Erythroblast (primary cell): ENCODE data around the gene STAM2.
"Not testable (repeated sequence)": the region's sequence is repeated elsewhere in the genome, so short reads cannot be mapped to it uniquely, and the experiment has no call there.

Experiments used
- DNase-seq, 2 experiments: peaks; one replicate each; lab custom pipeline; 2025; lab: John Stamatoyannopoulos, UW
- GATA1 ChIP-seq: IDR thresholded peaks from 2 replicates; pipeline ENCODE4 v1.6.1; 2011; ENCODE audit warnings: low read depth, mild to moderate bottlenecking, control low read depth, low read length, moderate library complexity
- POLR2A ChIP-seq: IDR thresholded peaks from 2 replicates; pipeline ENCODE4 v1.6.1; 2011; ENCODE audit warnings: mild to moderate bottlenecking, low read length

The STAM2 gene

GRCh38 chr2:152161598-152161997 is 14.0 kb downstream of the STAM2 start:
- no peak for DNase-seq
- TF ChIP-seq GATA1 = no peak
- no peak for TF ChIP-seq POLR2A

- DNase-seq = not testable (repeated sequence)
These were observed 15.2 kb downstream of the STAM2 start for GRCh38 chr2:152160378-152160777.

DNA sequence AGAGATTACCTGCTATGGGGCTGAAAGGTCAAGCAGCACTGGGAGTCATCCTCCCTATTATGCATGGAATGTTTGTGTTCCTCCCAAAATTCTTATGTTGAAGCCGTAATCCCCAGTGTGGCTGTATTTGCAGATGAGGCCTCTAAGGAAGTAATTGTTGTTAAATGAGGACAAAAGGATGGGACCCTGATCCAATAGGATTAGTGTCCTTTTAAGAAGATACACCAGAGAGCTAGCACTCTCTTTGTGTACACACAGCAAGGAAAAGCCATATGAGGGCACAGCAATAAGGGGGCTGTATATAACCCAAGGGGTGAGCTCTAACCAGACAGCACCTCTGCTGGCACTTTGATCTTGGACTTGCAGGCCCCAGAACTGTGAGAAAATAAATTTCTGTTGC is 18.3 kb downstream of the STAM2 start:
- DNase-seq = no peak
- TF ChIP-seq GATA1 (no peak), POLR2A (no peak)

DNA sequence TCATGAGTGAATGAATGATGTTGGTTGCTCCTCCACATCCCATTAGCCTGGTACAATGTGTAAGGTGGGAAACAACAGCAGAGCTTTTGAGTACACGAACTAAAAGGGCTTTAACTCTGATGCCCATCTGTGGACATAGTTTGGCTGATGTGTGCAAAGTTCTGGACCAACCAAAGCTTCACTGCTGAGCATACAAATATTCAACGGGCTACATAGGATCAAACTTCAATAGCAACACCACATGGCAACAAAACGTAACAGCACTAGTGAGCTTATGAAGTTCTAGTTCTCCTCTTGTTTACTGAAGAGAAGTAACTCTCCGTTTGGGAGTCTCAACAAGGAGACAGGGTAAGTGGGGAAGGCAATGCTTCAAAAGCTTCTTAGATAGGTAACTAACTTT is 20.4 kb downstream of the STAM2 start:
- DNase-seq = no peak
- no peak for TF ChIP-seq POLR2A
- TF ChIP-seq GATA1 = no peak

DNA sequence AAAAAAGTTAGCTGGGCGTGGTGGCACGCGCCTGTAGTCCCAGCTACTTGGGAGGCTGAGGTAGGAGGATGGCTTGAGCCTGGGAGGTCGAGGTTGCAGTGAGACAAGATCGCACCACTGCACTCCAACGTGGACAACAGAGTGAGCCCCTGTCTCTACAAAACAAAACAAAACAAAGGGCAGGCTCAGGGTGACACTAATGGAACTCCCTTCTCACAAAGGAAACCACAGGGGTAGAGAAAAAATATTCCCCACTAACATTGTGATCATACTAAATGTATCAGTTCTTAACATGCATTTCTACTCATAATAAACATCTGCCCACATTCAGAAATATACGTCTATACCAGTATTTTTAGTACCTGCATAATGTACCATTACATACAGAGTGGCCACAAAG is 21.1 kb downstream of the STAM2 start:
- no peak for TF ChIP-seq GATA1
- TF ChIP-seq POLR2A = no peak
- DNase-seq = no peak

DNA sequence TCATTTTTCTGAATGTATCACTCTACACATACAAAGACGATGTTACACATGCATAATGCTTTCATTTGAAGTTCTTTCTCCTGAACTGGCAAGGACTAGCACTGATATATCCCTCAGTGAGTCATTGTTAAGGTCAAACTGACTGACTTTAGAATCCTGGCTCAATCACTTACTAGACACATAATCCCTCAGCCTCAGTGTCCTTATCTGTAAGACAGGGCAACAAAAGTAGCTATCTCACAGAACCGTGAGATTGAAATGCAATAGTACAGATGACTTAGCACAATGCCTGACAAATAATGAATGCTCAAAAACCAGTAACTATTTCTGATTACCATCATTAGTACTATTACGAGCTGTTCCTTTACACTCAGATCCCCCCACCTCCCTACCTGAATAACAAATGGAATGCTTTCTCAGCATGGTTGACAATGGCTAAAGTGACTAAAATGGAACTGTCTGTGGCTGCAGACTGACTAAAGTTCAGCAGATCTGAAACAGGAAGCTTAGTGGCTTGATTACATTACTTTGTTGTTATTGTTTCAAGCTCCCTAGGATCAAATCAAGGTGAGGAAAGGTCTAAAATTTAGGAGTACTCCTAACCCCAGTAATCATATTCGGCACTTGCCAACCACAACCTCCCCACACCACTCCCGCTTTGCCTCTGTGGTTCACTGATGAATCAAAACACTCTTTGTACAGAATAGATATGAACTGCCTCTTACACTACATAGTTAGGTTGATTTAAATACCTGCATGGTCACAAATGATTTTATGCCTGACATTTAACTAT is 40.9 kb downstream of the STAM2 start:
- peak; percentile 44 to 80 for DNase-seq
- TF ChIP-seq GATA1 = no peak
- no peak for TF ChIP-seq POLR2A

DNA sequence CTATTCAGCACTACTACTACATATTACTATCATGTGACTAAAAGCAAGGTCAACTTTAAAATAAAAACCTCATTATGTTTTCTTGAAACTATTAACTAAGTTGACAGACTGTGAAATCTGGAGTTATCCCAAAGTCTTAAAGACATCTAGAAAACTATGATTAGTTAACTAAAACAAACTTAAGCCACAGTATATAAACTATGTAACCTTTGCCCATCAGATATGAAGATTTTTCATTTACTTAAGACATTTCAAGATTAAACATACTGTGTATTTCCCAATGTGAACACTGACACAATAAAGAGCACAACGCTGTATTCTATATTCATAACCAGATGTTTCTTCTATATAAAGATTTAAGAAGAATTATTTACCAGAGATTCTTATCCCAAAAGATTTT is 43.3 kb downstream of the STAM2 start:
- TF ChIP-seq POLR2A (no peak), GATA1 (no peak)
- DNase-seq = no peak

DNA sequence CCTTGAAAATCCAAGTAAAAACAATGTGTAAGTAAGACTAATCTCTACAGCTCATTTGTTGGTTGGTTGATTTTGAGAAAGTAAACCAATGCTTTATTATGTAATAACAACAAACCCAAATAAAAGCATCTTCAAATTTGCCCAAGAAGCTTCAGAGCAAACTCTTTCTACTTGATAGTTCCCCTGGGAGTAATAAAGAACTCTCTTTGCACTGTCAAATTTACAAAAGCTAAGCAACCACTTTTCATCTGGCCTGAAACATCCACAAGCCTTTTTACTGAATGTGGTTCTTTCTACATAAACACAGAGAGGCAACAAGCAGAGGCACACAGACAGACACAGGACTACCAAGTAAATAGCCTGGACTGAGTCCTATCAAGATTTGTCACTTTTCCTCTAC is 47.9 kb downstream of the STAM2 start:
- no peak for DNase-seq
- TF ChIP-seq POLR2A (no peak), GATA1 (no peak)

- TF ChIP-seq POLR2A (no peak), GATA1 (no peak)
- DNase-seq = peak; percentile 11 to 13
These were observed 48.9 kb downstream of the STAM2 start for GRCh38 chr2:152126664-152127063.

DNA sequence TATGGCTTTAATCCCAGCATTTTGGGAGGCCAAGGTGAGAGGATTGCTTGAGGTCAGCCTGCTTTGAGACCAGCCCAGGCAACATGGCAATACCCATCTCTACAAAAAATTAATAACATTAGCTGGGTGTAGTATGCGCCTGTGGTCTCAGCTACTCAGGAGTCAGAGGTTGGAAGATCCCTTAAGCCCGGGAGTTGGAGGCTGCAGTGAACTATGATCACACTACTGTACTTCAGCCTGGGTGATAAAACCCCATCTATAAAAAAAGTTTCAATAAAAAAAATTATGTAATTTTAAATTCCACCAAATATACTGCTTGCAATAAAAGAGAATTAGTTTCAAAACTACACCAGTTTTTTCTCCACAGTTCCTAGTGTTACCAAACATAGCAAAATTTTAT is 53.4 kb downstream of the STAM2 start:
- DNase-seq = no peak
- TF ChIP-seq GATA1 (no peak), POLR2A (no peak)

- TF ChIP-seq POLR2A = no peak
- TF ChIP-seq GATA1 = no peak
- no peak for DNase-seq
These were observed 55.1 kb downstream of the STAM2 start for GRCh38 chr2:152120430-152120829.

DNA sequence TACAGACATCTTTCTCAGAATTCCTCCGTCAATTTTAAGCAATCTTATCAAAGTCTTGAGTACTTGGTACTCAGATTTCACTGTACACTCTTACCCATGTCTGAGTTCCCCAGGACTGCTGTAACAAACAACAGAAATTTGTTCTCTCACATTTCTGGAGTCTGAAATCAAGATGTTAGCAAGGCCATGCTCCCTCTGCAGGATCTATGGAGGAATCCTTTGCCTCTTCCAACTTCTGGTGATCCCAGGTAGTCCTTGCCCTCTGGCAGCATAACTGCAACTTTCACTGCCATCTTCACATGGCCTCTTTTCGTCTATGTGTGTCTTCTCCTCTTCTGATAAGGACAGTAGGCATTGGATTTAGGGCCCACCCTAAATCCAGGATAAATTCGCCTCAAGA is 59.6 kb downstream of the STAM2 start:
- DNase-seq = no peak

DNA sequence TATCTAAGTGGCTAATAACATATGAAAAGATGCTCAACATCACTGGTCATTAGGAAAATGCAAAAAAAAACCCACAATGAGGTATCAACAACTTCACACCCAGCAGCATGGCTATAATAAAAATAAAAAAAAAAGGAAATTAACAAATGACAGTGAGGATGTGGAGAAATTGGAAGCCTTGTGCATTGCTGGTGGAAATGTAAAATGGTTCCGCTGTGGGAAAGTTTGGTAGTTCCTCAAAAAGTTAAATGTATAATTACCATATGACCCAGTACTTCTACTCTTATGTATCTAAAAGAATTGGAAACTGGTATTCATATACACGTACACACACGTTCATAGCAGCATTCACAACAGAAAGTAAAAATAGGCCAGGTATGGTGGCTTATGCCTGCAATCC is 61.2 kb downstream of the STAM2 start:
- no peak for DNase-seq
- TF ChIP-seq POLR2A = no peak
- TF ChIP-seq GATA1 = no peak

More for the DNA sequence above, 59.6 kb downstream of the STAM2 start:
- TF ChIP-seq POLR2A (no peak), GATA1 (no peak)

GRCh38 chr2:152107140-152107539 is 68.4 kb downstream of the STAM2 start:
- DNase-seq = not testable (repeated sequence)

DNA sequence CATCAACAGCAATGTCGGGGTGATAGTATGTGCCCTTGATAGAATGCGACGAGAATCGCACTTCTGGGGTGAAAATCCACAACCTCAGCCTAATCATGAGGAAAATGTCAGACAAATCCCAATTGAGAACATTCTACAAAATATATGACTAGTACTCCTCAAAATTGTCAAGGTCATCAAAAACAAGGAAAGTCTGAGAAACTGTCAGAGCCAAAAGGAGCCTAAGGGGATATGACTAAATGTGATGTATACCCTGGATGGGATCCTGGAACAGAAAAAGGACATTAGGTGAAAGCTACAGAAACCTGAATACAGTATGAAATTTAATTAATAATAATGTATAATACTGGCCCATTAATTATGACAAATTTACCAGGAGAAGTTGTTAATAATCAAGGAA is 69.1 kb downstream of the STAM2 start:
- no peak for DNase-seq
- TF ChIP-seq GATA1 = no peak
- no peak for TF ChIP-seq POLR2A

- no peak for DNase-seq
- TF ChIP-seq GATA1 (no peak), POLR2A (no peak)
These were observed 72.3 kb downstream of the STAM2 start for GRCh38 chr2:152103271-152103670.
